GM23338 (cell line): ENCODE results near the gene SSH3. TPM values are rescaled to one million over a fixed set of nuclear protein-coding genes. Genes with fewer than 3 reads are reported as not detected.

ENCODE experiments used
- ATAC-seq: fragments of 200-7000 bp; cut with Tn5 transposase; 3 replicates; pipeline ENCODE4 v1.9.1; 2020
- DNase-seq: peaks from one replicate; pipeline ENCODE4 v3.0.0-alpha.2; 2015; ENCODE audit warnings: low spot score
- H2AFZ ChIP-seq: fragments of 200-600 bp; sonication (generic); 2 replicates; pipeline ENCODE4 v1.8.0; 2016; ENCODE audit warnings: antibody characterized with exemption, mild to moderate bottlenecking, moderate library complexity
- H3F3A ChIP-seq: fragments of 200-600 bp; sonication (generic); replicated peaks from 2 replicates; pipeline ENCODE4 v1.8.0; 2017; ENCODE audit warnings: antibody characterized with exemption, mixed run types, low read depth
- H3K27ac ChIP-seq: fragments of 200-600 bp; sonication (generic); 2 replicates; pipeline ENCODE4 v1.6.1; 2016; ENCODE audit warnings: low read depth
- H3K27me3 ChIP-seq: fragments of 200-600 bp; sonication (generic); 2 replicates; pipeline ENCODE4 v1.8.0; 2016; ENCODE audit warnings: mild to moderate bottlenecking, mixed run types, moderate library complexity; ENCODE audit not compliant: insufficient read depth
- H3K36me3 ChIP-seq: fragments of 200-600 bp; sonication (generic); 2 replicates; pipeline ENCODE4 v1.8.0; 2016; ENCODE audit warnings: mild to moderate bottlenecking; ENCODE audit not compliant: insufficient read depth
- H3K4me1 ChIP-seq: fragments of 200-600 bp; sonication (generic); 2 replicates; pipeline ENCODE4 v1.8.0; 2016; ENCODE audit warnings: mild to moderate bottlenecking, moderate library complexity; ENCODE audit not compliant: insufficient read depth
- H3K4me2 ChIP-seq: fragments of 200-600 bp; sonication (generic); 2 replicates; pipeline ENCODE4 v1.7.1; 2017; ENCODE audit warnings: mixed run types
- H3K4me3 ChIP-seq: fragments of 200-600 bp; sonication (generic); 2 replicates; pipeline ENCODE4 v1.6.1; 2016; ENCODE audit warnings: mixed run types
- H3K79me2 ChIP-seq: fragments of 200-600 bp; sonication (generic); replicated peaks from 2 replicates; pipeline ENCODE4 v1.8.0; 2017; ENCODE audit warnings: mild to moderate bottlenecking; ENCODE audit not compliant: insufficient read depth
- H3K9me2 ChIP-seq: fragments of 200-600 bp; sonication (generic); 2 replicates; pipeline ENCODE4 v1.8.0; 2017; ENCODE audit not compliant: insufficient read depth
- H4K20me1 ChIP-seq: fragments of 200-600 bp; sonication (generic); replicated peaks from 2 replicates; pipeline ENCODE4 v1.8.0; 2017; ENCODE audit warnings: mild to moderate bottlenecking; ENCODE audit not compliant: insufficient read depth
- H3K27ac Mint-ChIP-seq: 2 replicates; pipeline ENCODE4 v1.8.0; 2020; ENCODE audit warnings: inconsistent platforms, mild to moderate bottlenecking, moderate library complexity, mixed read lengths
- H3K27me3 Mint-ChIP-seq: 3 replicates; pipeline ENCODE4 v1.8.0; 2022; ENCODE audit warnings: low read depth, mild to moderate bottlenecking, moderate library complexity, mixed read lengths, inconsistent platforms; ENCODE audit not compliant: insufficient read depth, poor library complexity
- H3K36me3 Mint-ChIP-seq: 3 replicates; pipeline ENCODE4 v1.8.0; 2021; ENCODE audit warnings: low read depth, mild to moderate bottlenecking, inconsistent platforms, moderate library complexity, mixed read lengths
- H3K4me1 Mint-ChIP-seq: 3 replicates; pipeline ENCODE4 v1.8.0; 2020; ENCODE audit warnings: mild to moderate bottlenecking, inconsistent platforms, mixed read lengths
- H3K4me3 Mint-ChIP-seq: 3 replicates; pipeline ENCODE4 v1.8.0; 2021; ENCODE audit warnings: moderate library complexity, mild to moderate bottlenecking, inconsistent platforms, mixed read lengths
- H3K9me3 Mint-ChIP-seq: 3 replicates; pipeline ENCODE4 v1.8.0; 2020; ENCODE audit warnings: moderate library complexity, mild to moderate bottlenecking, inconsistent platforms, mixed read lengths
- CREB1 ChIP-seq: fragments of 250-450 bp; sonication (Bioruptor Pico); IDR thresholded peaks from 2 replicates; pipeline ENCODE4 v1.5.0; 2020; ENCODE audit warnings: low read depth, mild to moderate bottlenecking, moderate library complexity
- CTCF ChIP-seq, 2 experiments: fragments of 200-600 bp in 1 of 2; sonication (generic) in 1 of 2; conservative IDR thresholded peaks; 2 replicates each; pipeline versions ENCODE4 v1.5.1 to v1.6.1; 2016 to 2017; ENCODE audit warnings: antibody characterized with exemption in 2 of 2, low read depth in 2 of 2, mild to moderate bottlenecking in 2 of 2, moderate library complexity in 1 of 2
- ETS1 ChIP-seq: IDR thresholded peaks from 2 replicates; pipeline ENCODE4 v1.6.1; 2016; ENCODE audit warnings: antibody characterized with exemption
- EZH2 ChIP-seq: fragments of 200-600 bp; sonication (generic); IDR thresholded peaks from one replicate; pipeline ENCODE4 v1.8.0; 2017; ENCODE audit warnings: antibody characterized with exemption, mild to moderate bottlenecking, low read depth; ENCODE audit not compliant: unreplicated experiment
- EZH2phosphoT487 ChIP-seq: fragments of 200-600 bp; sonication (generic); IDR thresholded peaks from one replicate; pipeline ENCODE4 v1.8.1; 2018; ENCODE audit warnings: antibody characterized with exemption; ENCODE audit not compliant: unreplicated experiment
- JUNB ChIP-seq: IDR thresholded peaks from one replicate; pipeline ENCODE4 v1.6.1; 2016; ENCODE audit warnings: antibody characterized with exemption; ENCODE audit not compliant: unreplicated experiment
- NANOG ChIP-seq: IDR thresholded peaks from 2 replicates; pipeline ENCODE4 v1.6.1; 2016; ENCODE audit warnings: antibody characterized with exemption, borderline replicate concordance
- ZNF331 ChIP-seq: fragments of 250-450 bp; sonication (Bioruptor Pico); IDR thresholded peaks from 2 replicates; pipeline ENCODE4 v1.5.0; 2020; ENCODE audit warnings: low read depth, mild to moderate bottlenecking, moderate library complexity
- ZNF462 ChIP-seq: fragments of 250-450 bp; sonication (Bioruptor Pico); IDR thresholded peaks from 2 replicates; pipeline ENCODE4 v1.5.0; 2020; ENCODE audit warnings: mild to moderate bottlenecking, moderate library complexity
- polyA plus RNA-seq: library from polyadenylated mRNA; unstranded; fragments of >200 nt; fragmentation: Nextera tagmentation; extraction: Ambion mirVana; gene quantifications from 2 replicates; pipeline ENCODE4 v1.2.1, GENCODE V29; 2016
- total RNA-seq: library from RNA; depleted of rRNA; stranded (reverse); fragments of >200 nt; shearing (Covaris generic); gene quantifications from 2 replicates; pipeline ENCODE4 v1.2.3, GENCODE V29; 2014

Gene SSH3
- total and polyA plus RNA-seq, 2 experiments from 2014 or later: 17.8 to 40.0 TPM

- no peak overlapping the region for H3K4me3 Mint-ChIP-seq
- H4K20me1 ChIP-seq: peaks cover 8% of the 10 kb centered on the region; the same call in 1 of the 2 replicates
- H3K27me3 Mint-ChIP-seq: peaks cover 10% of the 10 kb centered on the region
- peaks cover 3% of the 10 kb centered on the region; the same call in 1 of the 2 replicates for H3K36me3 ChIP-seq
- no peak overlapping the region for H3K4me2 ChIP-seq
- no peak overlapping the region for H3K4me3 ChIP-seq
- peaks cover 62% of the 10 kb centered on the region for H3K4me1 Mint-ChIP-seq
- peaks cover 15% of the 10 kb centered on the region for H3F3A ChIP-seq
- no peaks in the 10 kb centered on the region for H3K9me3 Mint-ChIP-seq
- peaks cover 72% of the 10 kb centered on the region for H3K79me2 ChIP-seq
- no peak overlapping the region for H2AFZ ChIP-seq
- DNase-seq (no peak), ATAC-seq (no peak)
- no peaks in the 10 kb centered on the region for H3K27me3 ChIP-seq
- H3K4me1 ChIP-seq: peaks cover 36% of the 10 kb centered on the region
- H3K9me2 ChIP-seq: no peaks in the 10 kb centered on the region
- peaks cover 6% of the 10 kb centered on the region; the same call in 2 of the 3 replicates for H3K36me3 Mint-ChIP-seq
- no peak overlapping the region for H3K27ac Mint-ChIP-seq
- H3K27ac ChIP-seq: no peak overlapping the region
- TF ChIP-seq EZH2phosphoT487 (no peak), CTCF (conservative IDR thresholded peaks at IDR 0.05; ENCODE audit: low read depth in 2 of 2) (no peak), CREB1 (CRISPR knock-in tag) (no peak), JUNB (no peak), ETS1 (no peak), NANOG (no peak), ZNF331 (no peak), EZH2 (no peak)
Observed at GRCh38 chr11:67273260-67273990, 29.9 kb upstream of the SSH3 start.

GRCh38 chr11:67274768-67275605, 28.3 kb upstream of the SSH3 start:
- no peak for ATAC-seq
- no peak for TF ChIP-seq ZNF462 (CRISPR knock-in tag)
- TF ChIP-seq CREB1 (CRISPR knock-in tag): no peak
- no peak for TF ChIP-seq NANOG

More at GRCh38 chr11:67274768-67275605, 28.3 kb upstream of the SSH3 start:
- H3K27me3 ChIP-seq: no peaks in the 10 kb centered on the region
- DNase-seq: no peak
- H3K4me3 Mint-ChIP-seq: no peak overlapping the region
- no peaks in the 10 kb centered on the region; the same call in 1 of the 2 replicates for H3K36me3 ChIP-seq
- H3K4me1 ChIP-seq: peaks cover 32% of the 10 kb centered on the region
- no peak overlapping the region for H2AFZ ChIP-seq
- peaks cover 48% of the 10 kb centered on the region for H3K4me1 Mint-ChIP-seq
- no peaks in the 10 kb centered on the region for H3K9me2 ChIP-seq
- no peaks in the 10 kb centered on the region for H3K9me3 Mint-ChIP-seq
- peaks cover 5% of the 10 kb centered on the region; the same call in 1 of the 2 replicates for H4K20me1 ChIP-seq
- H3K27me3 Mint-ChIP-seq: peaks cover 11% of the 10 kb centered on the region
- peaks cover 56% of the 10 kb centered on the region for H3K79me2 ChIP-seq
- H3K27ac ChIP-seq: no peak overlapping the region
- no peak overlapping the region for H3K4me2 ChIP-seq
- no peak overlapping the region for H3K4me3 ChIP-seq
- peaks cover 11% of the 10 kb centered on the region for H3K36me3 Mint-ChIP-seq
- H3F3A ChIP-seq: peaks cover 11% of the 10 kb centered on the region
- H3K27ac Mint-ChIP-seq: 0 out of 2 replicates have a peak overlapping the region, but pooled peaks have one; percentile 15
